ENCODE measurements around the gene CBX3.

GRCh38 chr7:26178272-26178960 is 23.1 kb upstream of the CBX3 start:
- TF ChIP-seq CTCF (IDR thresholded peaks at IDR 0.05) (no peak), EZH2 (IDR thresholded peaks at IDR 0.05) (no peak)

Measured in neural progenitor cell (in vitro differentiated cells).